OCI-LY3 (cell line): ENCODE data around the gene SLC4A5.

Experiments
- CTCF ChIP-seq: fragments of 200-600, 300-600 bp; sonication (generic); IDR thresholded peaks from 2 replicates; pipeline ENCODE4 v1.5.1; 2014; ENCODE audit warnings: antibody characterized with exemption, low read length, low read depth
- EZH2phosphoT487 ChIP-seq: fragments of 200-600 bp; shearing (Covaris generic); IDR thresholded peaks from 2 replicates; pipeline ENCODE4 v1.6.1; 2018; ENCODE audit warnings: antibody characterized with exemption, mixed run types, low read depth

- no peak for TF ChIP-seq CTCF
- TF ChIP-seq EZH2phosphoT487: no peak
Observed at GRCh38 chr2:74392449-74392743, 49.2 kb upstream of the SLC4A5 start.
